Dendritic cell treated with granulocyte-macrophage colony-stimulating factor and Interleukin-4, amounts not matched to agents 40 ng/mL and 50 ng/mL, for 4 days (primary cell): Measurements from ENCODE around the gene SRCIN1.

Experiments used
- H3K27ac Mint-ChIP-seq: one replicate; pipeline ENCODE4 v1.8.0; 2022; ENCODE audit warnings: mild to moderate bottlenecking, mixed read lengths
- H3K27me3 Mint-ChIP-seq: one replicate; pipeline ENCODE4 v1.8.0; 2022; ENCODE audit warnings: mild to moderate bottlenecking, mixed read lengths
- H3K36me3 Mint-ChIP-seq: one replicate; pipeline ENCODE4 v1.8.0; 2022; ENCODE audit warnings: low read depth, mixed read lengths
- H3K4me1 Mint-ChIP-seq: one replicate; pipeline ENCODE4 v1.8.0; 2022; ENCODE audit warnings: low read depth, mixed read lengths
- H3K4me3 Mint-ChIP-seq: one replicate; pipeline ENCODE4 v1.8.0; 2022; ENCODE audit warnings: mild to moderate bottlenecking, moderate library complexity, mixed read lengths
- H3K9me3 Mint-ChIP-seq: one replicate; pipeline ENCODE4 v1.8.0; 2022; ENCODE audit warnings: mixed read lengths
- intact Hi-C: fragments of 100-400 bp; cut with micrococcal nuclease; formaldehyde crosslinking; loops from one replicate; pipeline ENCODE4 v1.15.0; 2022

The SRCIN1 gene

GRCh38 chr17:38585918-38586529, 19.7 kb downstream of the SRCIN1 start:
- H3K4me1 Mint-ChIP-seq = peaks cover 44% of the 10 kb centered on the region

GRCh38 chr17:38585056-38585917, 20.5 kb downstream of the SRCIN1 start:
- Mint-ChIP-seq H3K4me3 (no peak overlapping the region), H3K27me3 (peaks cover 96% of the 10 kb centered on the region), H3K36me3 (no peaks in the 10 kb centered on the region), H3K9me3 (no peaks in the 10 kb centered on the region), H3K27ac (no peak overlapping the region), H3K4me1 (peaks cover 38% of the 10 kb centered on the region)
- intact Hi-C loops = loop anchor here (2.0 kb wide), 1 partner anchor 26 kb away; no protein-coding TSS in a partner anchor

More at GRCh38 chr17:38585918-38586529, 19.7 kb downstream of the SRCIN1 start:
- no peaks in the 10 kb centered on the region for H3K36me3 Mint-ChIP-seq
- intact Hi-C loops = loop anchor here (2.0 kb wide), 1 partner anchor 27 kb away; no protein-coding TSS in a partner anchor
- no peak overlapping the region for H3K4me3 Mint-ChIP-seq
- H3K27ac Mint-ChIP-seq = no peak overlapping the region
- peaks cover 97% of the 10 kb centered on the region for H3K27me3 Mint-ChIP-seq
- no peaks in the 10 kb centered on the region for H3K9me3 Mint-ChIP-seq

GRCh38 chr17:38584350-38584925, 21.3 kb downstream of the SRCIN1 start:
- H3K9me3 Mint-ChIP-seq = no peaks in the 10 kb centered on the region
- H3K4me3 Mint-ChIP-seq = no peak overlapping the region
- H3K4me1 Mint-ChIP-seq = peaks cover 38% of the 10 kb centered on the region
- peaks cover 96% of the 10 kb centered on the region for H3K27me3 Mint-ChIP-seq
- H3K27ac Mint-ChIP-seq = no peak overlapping the region
- H3K36me3 Mint-ChIP-seq = no peaks in the 10 kb centered on the region
- intact Hi-C loops = loop anchor here (2.0 kb wide), 1 partner anchor 26 kb away; no protein-coding TSS in a partner anchor

GRCh38 chr17:38583828-38584349, 21.9 kb downstream of the SRCIN1 start:
- H3K9me3 Mint-ChIP-seq = no peaks in the 10 kb centered on the region
- no peaks in the 10 kb centered on the region for H3K36me3 Mint-ChIP-seq
- intact Hi-C loops = loop anchor here (2.0 kb wide), 1 partner anchor 25 kb away; no protein-coding TSS in a partner anchor
- no peak overlapping the region for H3K4me3 Mint-ChIP-seq
- H3K4me1 Mint-ChIP-seq = peaks cover 41% of the 10 kb centered on the region
- H3K27ac Mint-ChIP-seq = no peak overlapping the region
- H3K27me3 Mint-ChIP-seq = peaks cover 96% of the 10 kb centered on the region

GRCh38 chr17:38583176-38583575, 22.6 kb downstream of the SRCIN1 start:
- intact Hi-C loops = no loop called here
- H3K9me3 Mint-ChIP-seq = no peaks in the 10 kb centered on the region
- no peak overlapping the region for H3K4me3 Mint-ChIP-seq

GRCh38 chr17:38582069-38582468, 23.7 kb downstream of the SRCIN1 start:
- Mint-ChIP-seq H3K4me3 (no peak overlapping the region), H3K9me3 (no peaks in the 10 kb centered on the region), H3K4me1 (peaks cover 23% of the 10 kb centered on the region), H3K36me3 (no peaks in the 10 kb centered on the region), H3K27ac (no peak overlapping the region), H3K27me3 (peaks cover 95% of the 10 kb centered on the region)
- intact Hi-C loops = no loop called here

More at GRCh38 chr17:38583176-38583575, 22.6 kb downstream of the SRCIN1 start:
- no peaks in the 10 kb centered on the region for H3K36me3 Mint-ChIP-seq
- H3K27me3 Mint-ChIP-seq = peaks cover 95% of the 10 kb centered on the region
- no peak overlapping the region for H3K27ac Mint-ChIP-seq
- H3K4me1 Mint-ChIP-seq = peaks cover 34% of the 10 kb centered on the region

GRCh38 chr17:38579934-38580333, 25.8 kb downstream of the SRCIN1 start:
- Mint-ChIP-seq H3K36me3 (no peaks in the 10 kb centered on the region), H3K9me3 (no peaks in the 10 kb centered on the region), H3K27ac (no peak overlapping the region), H3K27me3 (peaks cover 95% of the 10 kb centered on the region), H3K4me1 (peaks cover 15% of the 10 kb centered on the region), H3K4me3 (no peak overlapping the region)
- intact Hi-C loops = no loop called here

GRCh38 chr17:38579083-38579480, 26.7 kb downstream of the SRCIN1 start:
- intact Hi-C loops = no loop called here
- no peaks in the 10 kb centered on the region for H3K36me3 Mint-ChIP-seq
- no peak overlapping the region for H3K4me3 Mint-ChIP-seq
- no peak overlapping the region for H3K27ac Mint-ChIP-seq
- peaks cover 95% of the 10 kb centered on the region for H3K27me3 Mint-ChIP-seq
- peaks cover 7% of the 10 kb centered on the region for H3K4me1 Mint-ChIP-seq
- no peaks in the 10 kb centered on the region for H3K9me3 Mint-ChIP-seq

- H3K9me3 Mint-ChIP-seq = no peaks in the 10 kb centered on the region
- peaks cover 95% of the 10 kb centered on the region for H3K27me3 Mint-ChIP-seq
- peaks cover 5% of the 10 kb centered on the region for H3K4me1 Mint-ChIP-seq
- H3K36me3 Mint-ChIP-seq = no peaks in the 10 kb centered on the region
- H3K4me3 Mint-ChIP-seq = no peak overlapping the region
- intact Hi-C loops = no loop called here
- no peak overlapping the region for H3K27ac Mint-ChIP-seq
Measured at GRCh38 chr17:38578229-38579082, 27.3 kb downstream of the SRCIN1 start.

- no peaks in the 10 kb centered on the region for H3K36me3 Mint-ChIP-seq
- H3K27me3 Mint-ChIP-seq = peaks cover 94% of the 10 kb centered on the region
- intact Hi-C loops = no loop called here
- no peaks in the 10 kb centered on the region for H3K9me3 Mint-ChIP-seq
- H3K4me3 Mint-ChIP-seq = no peak overlapping the region
- H3K4me1 Mint-ChIP-seq = peaks cover 5% of the 10 kb centered on the region
- H3K27ac Mint-ChIP-seq = no peak overlapping the region
Measured at GRCh38 chr17:38577645-38578173, 28.0 kb downstream of the SRCIN1 start.

GRCh38 chr17:38577244-38577643, 28.5 kb downstream of the SRCIN1 start:
- intact Hi-C loops = no loop called here
- peaks cover 90% of the 10 kb centered on the region for H3K27me3 Mint-ChIP-seq
- H3K9me3 Mint-ChIP-seq = no peaks in the 10 kb centered on the region
- no peaks in the 10 kb centered on the region for H3K36me3 Mint-ChIP-seq
- no peak overlapping the region for H3K4me3 Mint-ChIP-seq
- no peak overlapping the region for H3K27ac Mint-ChIP-seq
- H3K4me1 Mint-ChIP-seq = peaks cover 6% of the 10 kb centered on the region

- intact Hi-C loops = no loop called here
- Mint-ChIP-seq H3K4me3 (no peak overlapping the region), H3K36me3 (no peaks in the 10 kb centered on the region), H3K4me1 (peaks cover 16% of the 10 kb centered on the region), H3K27me3 (peaks cover 93% of the 10 kb centered on the region), H3K27ac (no peak overlapping the region), H3K9me3 (no peaks in the 10 kb centered on the region)
Measured at GRCh38 chr17:38575781-38576180, 30.0 kb downstream of the SRCIN1 start.

GRCh38 chr17:38574712-38575111, 31.0 kb downstream of the SRCIN1 start:
- no peak overlapping the region for H3K4me3 Mint-ChIP-seq
- H3K27ac Mint-ChIP-seq = no peak overlapping the region
- intact Hi-C loops = no loop called here
- H3K36me3 Mint-ChIP-seq = no peaks in the 10 kb centered on the region
- peaks cover 16% of the 10 kb centered on the region for H3K4me1 Mint-ChIP-seq
- H3K27me3 Mint-ChIP-seq = peaks cover 93% of the 10 kb centered on the region
- H3K9me3 Mint-ChIP-seq = no peaks in the 10 kb centered on the region
